NT2/D1 (cell line): ENCODE results near the gene RHOBTB3.

Source experiments
- SUZ12 ChIP-seq: IDR thresholded peaks from 2 replicates; pipeline ENCODE4 v1.6.1; 2011; ENCODE audit not compliant: insufficient read length, insufficient read depth; ENCODE audit errors: extremely low read depth
- YY1 ChIP-seq: IDR thresholded peaks from 2 replicates; pipeline ENCODE4 v1.6.1; 2011; ENCODE audit not compliant: insufficient read length, insufficient read depth
- ZNF274 ChIP-seq: IDR thresholded peaks from 2 replicates; pipeline ENCODE4 v1.6.1; 2011; ENCODE audit warnings: mild to moderate bottlenecking, low read depth, low read length

DNA sequence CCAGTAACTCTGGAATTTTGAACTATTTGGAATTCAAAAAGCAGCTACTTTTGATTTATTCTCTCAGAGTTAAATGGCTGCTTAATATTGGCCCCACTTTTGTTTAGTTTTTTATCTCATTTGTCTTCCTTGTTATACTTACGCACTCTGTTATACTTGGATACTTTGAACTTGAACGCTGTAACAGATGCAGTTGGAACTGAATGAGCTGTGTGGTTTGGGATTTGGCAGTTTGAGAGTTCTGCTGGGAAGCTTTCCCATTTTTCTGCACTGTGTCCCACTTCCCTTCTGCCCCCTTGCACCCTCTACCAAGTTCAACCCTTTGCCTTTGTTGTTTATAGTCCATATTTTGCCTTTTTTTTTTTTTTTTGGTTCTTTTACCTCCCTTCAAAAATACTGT lies 3.8 kb downstream of the RHOBTB3 start:
- no peak for TF ChIP-seq ZNF274
- TF ChIP-seq YY1 = no peak
- TF ChIP-seq SUZ12 = no peak
